H7 (cell line): Measurements from ENCODE around the gene RCBTB2. TPM values are rescaled to one million over a fixed set of nuclear protein-coding genes. Genes with fewer than 3 reads are reported as not detected.

Source experiments
- DNase-seq: peaks from one replicate; pipeline ENCODE4 v3.0.0; 2012
- H3K27me3 ChIP-seq: 2 replicates; pipeline ENCODE4 v1.6.0; 2011; ENCODE audit warnings: mild to moderate bottlenecking, low read length; ENCODE audit not compliant: control insufficient read depth, insufficient read depth
- H3K36me3 ChIP-seq: replicated peaks from 2 replicates; pipeline ENCODE4 v1.5.1; 2011; ENCODE audit warnings: low read length; ENCODE audit not compliant: control insufficient read depth, insufficient read depth
- H3K4me3 ChIP-seq: 2 replicates; pipeline ENCODE4 v1.5.1; 2011; ENCODE audit warnings: low read depth, mild to moderate bottlenecking, control low read depth, low read length, moderate library complexity; ENCODE audit not compliant: insufficient read depth
- total RNA-seq: library from RNA; depleted of rRNA; stranded (reverse); fragments of >200 nt; shearing (Covaris generic); gene quantifications from 2 replicates; pipeline ENCODE4 v1.2.3, GENCODE V29; 2014

The RCBTB2 gene
- total RNA-seq, 1 experiment from 2014 or later: 13.1 TPM

- no peak overlapping the region for H3K4me3 ChIP-seq
- no peaks in the 10 kb centered on the region for H3K27me3 ChIP-seq
- no peak for DNase-seq
- H3K36me3 ChIP-seq: no peaks in the 10 kb centered on the region
These were observed 16.8 kb upstream of the RCBTB2 start for GRCh38 chr13:48549658-48550057.

- Histone ChIP-seq H3K4me3 (no peak overlapping the region), H3K27me3 (no peaks in the 10 kb centered on the region), H3K36me3 (no peaks in the 10 kb centered on the region)
- no peak for DNase-seq
These were observed 14.8 kb upstream of the RCBTB2 start for GRCh38 chr13:48547663-48548092.

GRCh38 chr13:48545608-48546007, 12.7 kb upstream of the RCBTB2 start:
- Histone ChIP-seq H3K36me3 (no peaks in the 10 kb centered on the region), H3K4me3 (no peak overlapping the region), H3K27me3 (no peaks in the 10 kb centered on the region)
- no peak for DNase-seq

GRCh38 chr13:48542581-48543341, 9.9 kb upstream of the RCBTB2 start:
- no peaks in the 10 kb centered on the region for H3K36me3 ChIP-seq
- no peak overlapping the region; the same call in 1 of the 2 replicates for H3K4me3 ChIP-seq
- no peaks in the 10 kb centered on the region for H3K27me3 ChIP-seq
- DNase-seq: peak; percentile 14

GRCh38 chr13:48542138-48542537, 9.3 kb upstream of the RCBTB2 start:
- H3K36me3 ChIP-seq: no peaks in the 10 kb centered on the region
- DNase-seq: no peak
- no peak overlapping the region for H3K4me3 ChIP-seq
- no peaks in the 10 kb centered on the region for H3K27me3 ChIP-seq

- no peaks in the 10 kb centered on the region for H3K27me3 ChIP-seq
- no peak overlapping the region for H3K4me3 ChIP-seq
- H3K36me3 ChIP-seq: no peaks in the 10 kb centered on the region
- DNase-seq: no peak
These were observed 6.7 kb upstream of the RCBTB2 start for GRCh38 chr13:48539550-48539949.

GRCh38 chr13:48536621-48537250, 3.9 kb upstream of the RCBTB2 start:
- no peak overlapping the region for H3K4me3 ChIP-seq
- H3K27me3 ChIP-seq: no peaks in the 10 kb centered on the region

GRCh38 chr13:48535766-48536165, 2.9 kb upstream of the RCBTB2 start:
- no peaks in the 10 kb centered on the region for H3K27me3 ChIP-seq
- no peak for DNase-seq
- H3K36me3 ChIP-seq: no peaks in the 10 kb centered on the region
- no peak overlapping the region for H3K4me3 ChIP-seq

More at GRCh38 chr13:48536621-48537250, 3.9 kb upstream of the RCBTB2 start:
- H3K36me3 ChIP-seq: no peaks in the 10 kb centered on the region
- DNase-seq: no peak

GRCh38 chr13:48534911-48535501, 2.1 kb upstream of the RCBTB2 start:
- Histone ChIP-seq H3K27me3 (no peaks in the 10 kb centered on the region), H3K36me3 (no peaks in the 10 kb centered on the region), H3K4me3 (no peak overlapping the region)
- DNase-seq: no peak

- H3K4me3 ChIP-seq: no peak overlapping the region
These were observed 1.2 kb upstream of the RCBTB2 start for GRCh38 chr13:48533961-48534600.

GRCh38 chr13:48532256-48532505, 699 bp downstream of the RCBTB2 start:
- H3K27me3 ChIP-seq: no peaks in the 10 kb centered on the region
- no peak for DNase-seq
- no peaks in the 10 kb centered on the region for H3K36me3 ChIP-seq
- peak overlapping the region; percentile 77 for H3K4me3 ChIP-seq

More at GRCh38 chr13:48533961-48534600, 1.2 kb upstream of the RCBTB2 start:
- DNase-seq: no peak
- H3K36me3 ChIP-seq: no peaks in the 10 kb centered on the region
- no peaks in the 10 kb centered on the region for H3K27me3 ChIP-seq

GRCh38 chr13:48531416-48532255, 1.2 kb downstream of the RCBTB2 start:
- Histone ChIP-seq H3K36me3 (no peaks in the 10 kb centered on the region), H3K4me3 (peak overlapping the region; percentile 77), H3K27me3 (no peaks in the 10 kb centered on the region)
- DNase-seq: no peak

- no peaks in the 10 kb centered on the region for H3K36me3 ChIP-seq
- H3K27me3 ChIP-seq: no peaks in the 10 kb centered on the region
- H3K4me3 ChIP-seq: no peak overlapping the region
- DNase-seq: no peak
These were observed 2.0 kb downstream of the RCBTB2 start for GRCh38 chr13:48530833-48531232.

GRCh38 chr13:48528720-48529119, 4.2 kb downstream of the RCBTB2 start:
- no peaks in the 10 kb centered on the region for H3K27me3 ChIP-seq
- no peak for DNase-seq
- no peak overlapping the region for H3K4me3 ChIP-seq
- no peaks in the 10 kb centered on the region for H3K36me3 ChIP-seq
